HG02678 (cell line): ENCODE results near the gene EZH1.
"Not testable (repeated sequence)": the region's sequence is repeated elsewhere in the genome, so short reads cannot be mapped to it uniquely, and the experiment has no call there.

Source experiments
- ATAC-seq: cut with Tn5 transposase; IDR thresholded peaks from one replicate; pipeline ENCODE4 v1.9.1; 2021; ENCODE audit warnings: mild to moderate bottlenecking, moderate library complexity; ENCODE audit not compliant: unreplicated experiment

The EZH1 gene

GRCh38 chr17:42672038-42672437 is 72.8 kb downstream of the EZH1 start:
- ATAC-seq, result no peak

GRCh38 chr17:42670789-42671657 is 73.8 kb downstream of the EZH1 start:
- ATAC-seq, result no peak

DNA sequence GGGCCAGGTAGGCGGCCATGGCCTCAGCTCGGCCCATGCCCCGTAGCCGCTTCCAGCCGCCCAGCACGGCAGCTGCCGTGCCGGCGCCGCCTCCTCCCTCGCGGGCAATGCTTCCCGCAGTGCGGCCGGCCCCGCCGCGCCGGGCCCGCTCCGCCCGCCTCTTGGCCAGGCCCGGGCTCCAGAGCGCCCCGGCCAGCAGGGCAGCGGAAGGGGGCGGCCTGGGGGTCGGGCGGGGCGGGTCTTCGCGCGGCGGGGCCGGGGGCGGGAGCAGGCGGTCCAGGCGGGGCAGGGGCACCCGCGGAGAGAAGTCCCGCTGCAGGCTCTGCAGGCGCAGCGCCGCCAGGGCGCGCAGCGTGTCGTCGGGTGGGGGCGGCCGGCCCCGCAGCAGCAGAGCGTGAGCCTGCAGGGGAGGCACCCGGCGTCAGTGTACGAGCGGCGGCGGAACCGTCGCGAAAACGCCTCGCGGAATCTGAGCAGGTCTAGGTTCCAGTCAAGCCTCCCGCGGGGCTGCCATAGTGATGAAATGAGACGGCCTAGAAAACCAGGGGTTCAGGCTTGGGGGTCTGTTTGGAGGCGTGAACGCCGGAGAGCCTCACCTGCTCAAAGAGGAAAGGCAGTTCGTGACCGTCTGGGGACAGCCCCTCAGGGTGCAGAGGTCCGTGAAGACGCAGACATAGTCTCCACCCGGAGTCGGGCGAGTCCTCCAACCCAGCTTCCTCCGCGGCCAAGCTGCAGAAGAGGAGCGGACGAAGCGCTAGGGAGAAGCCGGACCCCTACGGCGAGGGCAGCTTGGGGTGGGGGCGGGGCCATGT is 74.7 kb downstream of the EZH1 start:
- ATAC-seq, result no peak

DNA sequence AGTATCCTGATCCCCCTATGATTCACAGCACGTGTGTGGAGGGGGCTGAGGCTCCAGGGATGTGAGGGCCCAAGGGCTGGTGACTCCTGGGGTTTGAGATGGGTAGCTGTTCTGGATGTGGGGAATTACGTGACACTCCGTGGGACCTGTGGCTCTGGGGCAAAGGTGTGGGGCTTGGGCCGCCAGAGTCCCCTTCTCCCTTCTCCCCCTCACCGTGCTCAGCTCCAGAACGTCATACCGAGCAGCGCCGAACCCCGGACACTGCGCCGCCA is 75.2 kb downstream of the EZH1 start:
- ATAC-seq, result no peak

DNA sequence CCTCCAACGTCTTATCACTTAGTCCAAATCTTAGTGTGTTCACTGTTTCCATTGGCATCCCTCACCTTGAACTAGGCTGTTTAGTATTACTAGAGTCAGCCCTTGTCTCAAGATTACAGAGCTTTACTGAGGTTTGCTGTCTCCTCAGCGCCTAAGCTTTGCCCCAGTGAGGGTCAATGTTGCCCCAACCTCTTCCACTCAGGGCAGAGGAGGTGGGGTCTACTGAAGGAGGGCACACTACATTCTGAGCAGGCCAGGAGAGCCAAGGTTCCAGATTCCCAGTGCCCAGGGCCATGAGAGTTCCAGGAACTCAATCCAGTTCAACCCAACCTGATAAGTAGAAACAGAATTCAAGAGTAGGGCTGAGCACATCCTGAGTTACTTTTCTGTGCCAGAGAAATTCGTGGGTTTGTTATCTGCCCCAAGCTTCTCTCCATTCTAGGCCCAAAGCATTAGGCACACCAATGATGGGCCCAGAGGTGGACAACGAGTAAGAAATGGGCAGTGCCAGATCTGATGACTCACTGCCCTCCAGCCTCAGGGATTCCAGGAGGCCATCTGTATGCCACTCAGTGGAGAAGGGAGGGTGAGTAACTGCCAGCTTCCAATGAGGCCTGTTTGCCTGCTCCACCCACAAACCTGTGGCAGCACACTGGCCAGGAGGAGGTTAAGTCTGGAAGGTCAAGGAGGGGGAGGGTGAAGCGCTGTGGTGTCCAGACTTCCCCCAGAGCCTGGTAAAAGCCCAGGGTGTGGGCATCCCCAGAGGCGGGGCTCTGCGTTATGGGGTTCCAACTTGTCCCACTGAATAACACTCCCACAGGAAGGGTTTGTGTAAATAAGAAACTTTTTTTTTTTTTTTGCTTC is 77.5 kb downstream of the EZH1 start:
- no peak for ATAC-seq

DNA sequence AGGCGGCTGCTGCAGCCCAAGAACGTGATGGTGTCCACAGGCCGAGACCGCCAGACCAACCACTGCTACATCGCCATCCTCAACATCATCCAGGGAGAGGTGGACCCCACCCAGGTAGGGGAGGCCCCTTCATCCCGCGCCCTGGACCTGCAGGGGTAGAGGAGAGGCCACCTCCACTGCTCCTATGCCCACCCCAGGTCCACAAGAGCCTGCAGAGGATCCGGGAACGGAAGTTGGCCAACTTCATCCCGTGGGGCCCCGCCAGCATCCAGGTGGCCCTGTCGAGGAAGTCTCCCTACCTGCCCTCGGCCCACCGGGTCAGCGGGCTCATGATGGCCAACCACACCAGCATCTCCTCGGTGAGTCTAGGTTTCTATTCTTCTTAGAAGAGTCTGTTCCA is 78.7 kb downstream of the EZH1 start:
- not testable (repeated sequence) for ATAC-seq

- no peak for ATAC-seq
These were observed 79.2 kb downstream of the EZH1 start for GRCh38 chr17:42665581-42666001.

DNA sequence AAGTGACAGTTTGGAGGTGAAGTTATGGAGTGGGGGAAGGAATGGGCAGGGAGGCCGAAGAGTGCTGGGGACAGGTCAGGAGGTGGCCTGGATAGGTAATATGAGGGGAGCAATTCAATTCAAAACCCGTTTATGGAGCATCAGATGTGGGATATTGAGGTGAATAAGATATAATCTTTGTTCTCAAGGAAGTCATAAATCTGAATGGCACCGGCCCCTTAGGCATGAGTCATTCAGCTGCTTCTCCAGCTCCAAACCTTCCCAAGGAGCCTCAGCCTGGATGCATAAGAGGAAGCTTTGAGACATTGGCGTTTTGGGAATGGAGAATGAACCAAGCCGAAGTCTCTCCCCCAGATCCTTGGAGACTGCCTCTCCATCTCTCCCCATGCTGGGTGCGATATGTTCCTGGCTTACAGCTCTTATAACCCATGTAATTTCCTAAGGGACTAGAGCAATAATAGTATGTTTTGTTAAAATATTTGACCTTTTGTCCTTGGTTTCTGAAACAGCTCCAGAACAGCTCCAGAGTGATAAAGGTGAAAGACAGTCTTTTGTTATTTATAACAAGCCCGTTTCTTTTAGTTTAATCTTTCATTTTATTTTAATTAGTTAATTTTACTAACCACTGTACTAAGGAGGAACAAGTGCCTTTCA is 84.0 kb downstream of the EZH1 start:
- ATAC-seq, result no peak

DNA sequence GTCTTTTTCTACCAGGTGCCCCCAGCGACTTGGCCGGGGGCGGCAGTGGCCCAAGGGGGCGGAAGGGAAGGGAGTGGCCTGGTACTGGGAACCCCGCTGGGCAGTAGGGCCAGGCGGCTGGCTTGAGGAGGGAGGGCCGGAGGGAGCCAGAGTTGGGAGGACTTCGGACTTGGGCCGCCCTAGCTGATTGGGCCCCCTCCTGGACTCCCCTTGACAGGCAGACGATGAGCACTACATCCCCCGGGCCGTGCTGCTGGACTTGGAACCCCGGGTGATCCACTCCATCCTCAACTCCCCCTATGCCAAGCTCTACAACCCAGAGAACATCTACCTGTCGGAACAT is 84.9 kb downstream of the EZH1 start:
- ATAC-seq, result not testable (repeated sequence)

- peak; percentile 58 for ATAC-seq
These were observed 85.5 kb downstream of the EZH1 start, which contains the start of gene TUBG2 for GRCh38 chr17:42659079-42659931. TUBG2 (plus strand) TSS chr17:42659284; CDS start chr17:42659504, 220 bp downstream.

DNA sequence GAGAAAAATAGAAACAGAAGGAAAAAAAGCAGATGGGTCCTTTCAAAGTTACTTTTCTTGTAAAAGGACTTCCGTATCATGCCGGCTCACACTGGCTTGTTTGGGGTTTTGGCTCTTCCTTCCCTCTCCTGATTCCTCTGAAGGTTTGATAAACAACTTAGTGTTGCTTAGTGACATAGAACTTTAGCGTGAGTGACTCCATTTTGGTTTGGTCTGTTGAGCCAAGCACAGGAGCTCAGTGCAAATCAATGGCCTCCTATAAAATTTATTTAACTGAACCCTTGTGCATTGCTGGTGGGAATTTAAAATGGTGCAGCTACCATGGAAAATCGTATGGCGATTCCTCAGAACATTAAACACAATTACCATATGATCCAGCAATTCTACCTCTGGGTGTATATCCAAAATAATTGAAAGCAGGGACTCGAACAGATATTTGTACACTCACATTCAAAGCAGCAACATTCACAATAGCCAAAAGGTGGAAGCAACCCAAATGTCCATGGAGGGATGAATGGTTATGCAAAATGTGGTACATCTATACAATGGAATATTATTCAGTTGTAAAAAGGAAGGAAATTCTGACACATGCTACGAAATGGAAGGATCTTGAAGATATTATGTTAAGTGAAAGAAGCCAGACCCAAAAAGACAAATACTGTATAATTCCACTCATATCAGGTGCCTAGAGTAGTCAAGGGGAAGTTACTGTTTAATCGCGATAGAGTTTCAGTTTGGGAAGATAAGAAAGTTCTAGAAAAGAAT is 86.8 kb downstream of the EZH1 start:
- ATAC-seq, result no peak

DNA sequence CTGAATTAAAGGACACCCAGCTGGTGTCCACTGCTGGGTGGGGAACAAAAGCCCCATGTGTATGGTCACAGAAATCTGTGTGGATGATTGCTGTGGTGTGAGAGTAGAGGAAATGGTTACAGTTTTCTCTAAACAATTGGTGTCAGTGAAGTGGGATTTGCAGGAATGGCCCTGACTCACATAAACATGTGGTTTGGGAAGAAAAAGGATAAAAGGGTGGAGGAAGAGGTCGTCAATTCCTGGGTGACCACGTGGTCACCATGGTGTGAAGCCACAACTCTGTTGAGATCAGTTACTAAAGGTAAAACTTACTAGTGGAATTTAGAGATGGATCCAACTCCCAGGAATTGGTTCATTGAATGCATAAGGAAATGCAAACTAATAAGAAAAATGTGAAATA is 89.3 kb downstream of the EZH1 start:
- no peak for ATAC-seq

DNA sequence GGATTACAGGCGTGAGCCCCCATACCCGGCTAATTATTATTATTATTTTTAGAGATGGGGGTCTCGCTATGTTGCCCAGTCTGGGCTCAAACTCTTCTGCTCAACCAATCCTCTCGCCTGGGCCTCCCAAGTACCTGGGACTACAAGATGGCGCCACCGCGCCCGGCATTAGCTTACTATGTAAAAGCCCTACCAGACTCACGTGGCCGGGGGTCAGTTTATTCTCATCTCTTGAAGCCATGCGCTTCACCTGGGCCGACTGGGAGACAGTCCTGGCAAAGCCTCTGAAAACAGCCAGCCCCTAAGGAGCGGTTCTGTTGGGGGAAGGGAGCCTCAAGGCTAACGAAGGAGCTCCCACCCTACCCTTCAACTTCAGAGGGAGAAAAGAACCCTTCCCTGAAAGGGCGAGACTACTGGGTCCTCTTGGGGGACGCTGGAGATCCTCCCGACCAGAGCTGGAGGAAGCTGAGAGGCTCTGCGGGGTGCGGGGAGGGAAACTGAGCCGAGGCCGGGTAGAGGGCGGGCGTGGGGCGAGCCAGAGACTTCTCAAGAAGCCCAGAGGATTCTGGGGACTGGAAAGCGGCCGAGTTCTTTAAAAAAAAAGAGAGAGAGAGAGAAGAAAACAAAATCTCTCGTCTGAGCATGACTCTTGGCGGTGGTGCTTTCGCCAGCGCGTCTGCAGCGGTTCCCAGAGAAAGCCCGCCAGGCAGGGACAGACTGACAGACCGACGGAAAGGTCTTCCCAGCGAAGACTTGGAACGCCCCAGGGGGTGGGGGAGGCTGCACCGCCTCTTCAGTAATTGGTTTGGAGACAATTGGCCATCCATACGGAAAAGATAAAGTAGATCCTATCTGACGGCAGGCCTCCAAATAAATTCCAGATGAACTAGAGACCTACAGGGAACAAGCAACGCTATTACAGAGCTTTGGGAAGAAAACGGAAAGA is 91.4 kb downstream of the EZH1 start:
- ATAC-seq, result no peak

- no peak for ATAC-seq
These were observed 93.4 kb downstream of the EZH1 start for GRCh38 chr17:42651392-42651791.
